ENCODE measurements around the gene PCBP3. TPM values are rescaled to one million over a fixed set of nuclear protein-coding genes. Genes with fewer than 3 reads are reported as not detected.
A peak's percentile ranks its signal among the peaks of the same experiment; 100 is the strongest.
"Not testable (repeated sequence)": the region's sequence is repeated elsewhere in the genome, so short reads cannot be mapped to it uniquely, and the experiment has no call there.

The PCBP3 gene
- total RNA-seq, 1 donor from 2014 or later: not detected

DNA sequence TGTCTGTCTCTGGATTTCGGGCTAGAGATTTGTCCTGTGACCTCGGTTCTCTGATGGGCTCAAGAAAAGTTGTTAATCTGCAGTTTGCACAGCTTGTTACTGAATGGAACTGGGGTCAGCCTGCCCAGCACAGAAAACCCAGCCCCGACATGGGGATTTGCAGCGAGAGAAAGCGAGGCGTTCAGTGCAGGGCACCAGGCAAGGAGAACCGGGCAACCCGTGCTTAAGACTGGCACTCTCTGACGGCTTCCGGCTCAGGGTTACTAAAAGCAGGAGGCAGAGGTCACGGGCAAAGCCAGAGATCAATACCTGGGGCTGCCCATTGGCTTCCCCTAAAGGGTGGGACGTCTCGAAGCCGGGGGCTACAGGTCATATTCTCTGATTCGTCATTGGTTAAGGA lies 308.2 kb downstream of the PCBP3 start:
- no peak for DNase-seq

DNA sequence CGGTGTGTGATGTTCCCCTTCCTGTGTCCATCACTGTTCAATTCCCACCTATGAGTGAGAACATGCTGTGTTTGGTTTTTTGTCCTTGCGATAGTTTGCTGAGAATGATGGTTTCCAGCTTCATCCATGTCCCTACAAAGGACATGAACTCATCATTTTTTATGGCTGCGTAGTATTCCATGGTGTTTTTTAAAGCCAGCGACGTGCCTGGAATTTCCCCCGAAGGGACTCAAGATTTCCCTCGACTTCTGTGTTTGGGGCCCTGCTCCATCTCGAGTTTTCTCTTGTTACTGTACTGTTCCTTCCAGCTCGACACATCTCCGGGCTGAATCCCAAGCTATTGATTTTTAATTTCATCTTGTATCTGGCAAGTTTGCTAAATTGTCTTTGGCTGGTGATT lies 309.0 kb downstream of the PCBP3 start:
- not testable (repeated sequence) for DNase-seq

DNA sequence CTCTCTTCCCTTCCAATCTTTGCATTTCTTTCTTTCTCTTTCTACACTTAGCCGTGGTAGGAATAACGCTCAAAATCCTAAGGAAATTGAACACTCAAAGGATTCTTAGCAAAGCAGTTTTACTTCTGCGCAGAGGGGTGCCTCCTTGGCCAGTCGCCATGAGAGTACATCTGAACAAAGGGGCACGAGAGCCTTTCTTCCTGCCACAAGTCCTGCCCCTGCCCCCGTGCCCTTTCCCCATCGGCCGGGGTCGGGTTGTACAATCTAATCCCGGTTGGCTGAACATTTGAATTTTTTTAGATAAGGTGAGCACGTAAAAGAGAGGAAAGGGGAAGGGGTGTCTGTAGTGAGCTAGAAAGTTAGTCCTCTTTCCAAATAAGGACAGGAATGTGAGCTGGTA lies 309.4 kb downstream of the PCBP3 start:
- DNase-seq: no peak

DNA sequence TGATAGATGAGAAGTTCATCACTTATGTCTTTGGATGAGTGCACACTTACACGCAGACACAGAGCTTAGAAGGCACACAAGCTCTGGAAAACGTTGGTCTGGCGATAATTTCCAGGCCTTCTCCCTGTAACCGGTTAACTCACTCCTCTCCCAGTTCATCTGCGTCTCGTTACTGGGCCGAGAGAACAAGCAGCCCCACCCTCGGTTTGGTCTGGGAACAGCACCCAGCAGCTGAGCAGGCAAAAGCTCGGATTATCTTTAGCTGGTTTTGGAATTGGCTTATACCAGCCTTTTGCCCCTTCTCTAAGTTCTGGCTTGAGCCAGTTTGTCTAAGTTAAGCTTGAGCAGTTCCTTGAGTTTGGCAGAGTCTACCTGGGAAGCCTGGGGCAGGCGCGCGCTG lies 310.7 kb downstream of the PCBP3 start:
- no peak for DNase-seq

DNA sequence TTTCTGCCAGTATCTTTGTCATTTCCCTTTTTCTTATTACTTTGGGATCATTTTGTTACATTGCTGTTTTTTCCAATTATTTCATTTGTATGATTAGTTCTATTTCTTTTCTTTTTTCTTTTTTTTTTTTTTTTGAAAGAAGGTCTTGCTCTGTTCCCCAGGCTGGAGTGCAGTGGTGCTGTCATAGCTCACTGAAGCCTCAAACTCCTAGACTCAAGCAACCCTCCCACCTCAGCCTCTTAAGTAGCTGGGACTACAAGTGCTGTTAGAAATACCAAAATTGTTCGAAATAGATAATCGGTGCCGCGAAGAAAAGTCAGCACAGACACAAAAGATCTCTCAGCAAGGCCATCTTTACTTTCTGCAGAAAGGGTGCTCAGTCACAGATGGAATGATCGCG lies 311.4 kb downstream of the PCBP3 start:
- no peak for DNase-seq

DNA sequence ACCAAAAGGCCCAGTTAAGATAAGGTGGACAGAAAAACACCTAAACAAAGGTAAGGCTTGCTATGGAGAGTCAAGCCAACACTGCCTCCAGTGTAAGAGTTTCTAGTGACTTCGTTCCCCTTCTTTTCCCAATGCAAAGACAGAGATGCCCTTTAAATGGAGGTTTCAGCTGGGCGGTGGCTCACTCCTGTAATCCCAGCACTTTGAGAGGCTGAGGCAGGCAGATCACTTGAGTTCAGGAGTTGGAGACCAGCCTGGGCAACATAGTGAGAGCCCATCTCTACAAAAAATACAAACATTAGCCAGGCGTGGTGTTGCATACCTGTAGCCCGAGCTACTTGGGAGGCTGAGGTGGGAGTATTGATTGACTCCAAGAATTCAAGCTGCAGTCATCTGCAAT lies 314.0 kb downstream of the PCBP3 start:
- DNase-seq: no peak

DNA sequence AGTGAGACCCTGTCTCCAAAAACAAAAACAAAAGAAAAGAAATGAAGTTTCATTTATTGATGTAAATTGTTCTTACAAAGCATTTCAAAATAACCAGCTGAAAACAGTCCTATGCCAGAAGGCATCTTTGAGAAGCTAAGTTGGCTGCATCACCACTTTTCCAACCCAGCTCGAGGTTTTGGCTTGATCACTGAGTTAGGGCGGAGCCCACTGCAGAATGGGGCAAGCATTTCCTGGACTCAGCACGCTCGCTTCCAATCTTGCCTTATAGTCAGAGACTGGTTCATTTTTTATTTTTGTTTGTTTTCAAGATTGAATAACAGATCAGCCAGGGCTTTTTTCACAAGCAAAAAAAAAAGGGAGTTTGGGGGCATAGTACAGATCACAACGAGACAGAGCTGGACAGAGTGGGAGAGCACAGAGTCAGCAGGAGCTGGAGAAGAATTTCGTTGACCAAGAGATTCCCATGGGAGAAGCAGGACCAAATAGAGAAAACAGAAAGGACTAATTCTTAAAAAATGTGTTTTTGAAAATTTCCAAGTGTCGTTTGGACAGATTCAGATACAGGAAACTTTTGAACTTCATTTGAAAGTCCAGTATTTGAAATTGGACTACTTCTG lies 314.6 kb downstream of the PCBP3 start:
- DNase-seq: no peak

DNA sequence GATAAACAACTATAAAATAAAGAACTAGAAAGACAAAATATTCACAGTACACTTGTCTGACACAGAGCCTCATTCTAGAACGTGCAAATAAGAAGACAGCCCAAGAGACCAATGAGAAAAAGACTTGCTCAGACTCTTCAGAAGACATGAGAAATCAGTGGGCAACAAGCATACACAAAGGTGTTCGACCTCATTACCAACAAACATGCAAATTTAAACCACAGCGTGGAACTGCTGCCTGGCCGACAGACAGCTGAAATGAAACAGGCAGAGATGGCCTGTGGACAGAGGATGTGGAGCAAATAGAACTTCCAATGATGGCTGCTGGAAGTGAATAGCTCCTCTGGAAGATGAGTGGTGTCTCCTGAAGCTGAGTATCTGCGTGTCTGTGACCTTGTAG lies 315.7 kb downstream of the PCBP3 start:
- no peak for DNase-seq

DNA sequence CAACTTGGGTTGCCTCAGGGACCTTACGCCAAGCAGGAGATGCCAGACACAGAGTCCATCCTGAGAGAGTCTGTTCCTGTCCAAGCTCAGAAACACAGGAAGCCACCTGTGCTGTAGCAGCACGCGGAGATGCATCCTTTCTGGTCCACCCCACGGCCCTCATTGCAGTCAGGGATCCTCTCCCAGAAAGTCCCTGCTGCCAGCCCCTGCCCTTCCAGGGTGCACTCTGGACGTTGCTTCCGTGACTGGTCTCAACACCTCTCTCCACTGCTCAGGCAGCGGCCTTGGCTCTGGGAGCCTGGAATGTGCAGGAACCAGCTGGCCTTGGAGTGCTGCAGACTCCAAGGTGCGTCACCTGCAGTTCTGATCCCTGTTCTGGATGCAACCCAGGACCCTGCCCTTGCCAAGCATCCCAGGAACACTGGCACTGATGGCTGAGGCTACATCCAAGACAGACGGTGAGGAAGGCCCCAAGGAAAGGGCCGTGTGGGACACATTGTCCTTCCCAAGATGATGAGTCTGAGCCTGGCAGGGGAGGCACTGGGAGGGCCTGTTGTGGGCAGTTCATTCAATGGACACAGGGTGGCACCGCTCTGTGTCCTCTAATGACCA lies 316.4 kb downstream of the PCBP3 start:
- no peak for DNase-seq

DNA sequence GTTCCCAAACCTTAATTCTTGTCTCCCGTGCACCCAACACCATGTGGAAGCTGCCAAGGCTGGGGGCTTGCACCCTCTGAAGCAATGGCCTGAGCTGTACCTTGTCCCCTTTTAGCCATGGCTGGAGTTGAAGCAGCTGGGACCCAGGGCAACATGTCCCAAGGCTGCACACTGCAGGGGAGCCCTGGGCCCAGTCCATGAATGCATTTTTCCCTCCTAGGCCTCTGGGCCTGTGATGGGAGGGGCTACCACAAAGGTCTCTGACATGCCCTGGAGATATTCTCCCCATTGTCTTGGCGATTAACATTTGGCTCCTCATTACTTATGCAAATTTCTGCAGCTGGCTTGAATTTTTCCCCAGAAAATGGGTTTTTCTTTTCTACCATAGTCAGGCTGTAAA lies 317.9 kb downstream of the PCBP3 start:
- DNase-seq: not testable (repeated sequence)

DNA sequence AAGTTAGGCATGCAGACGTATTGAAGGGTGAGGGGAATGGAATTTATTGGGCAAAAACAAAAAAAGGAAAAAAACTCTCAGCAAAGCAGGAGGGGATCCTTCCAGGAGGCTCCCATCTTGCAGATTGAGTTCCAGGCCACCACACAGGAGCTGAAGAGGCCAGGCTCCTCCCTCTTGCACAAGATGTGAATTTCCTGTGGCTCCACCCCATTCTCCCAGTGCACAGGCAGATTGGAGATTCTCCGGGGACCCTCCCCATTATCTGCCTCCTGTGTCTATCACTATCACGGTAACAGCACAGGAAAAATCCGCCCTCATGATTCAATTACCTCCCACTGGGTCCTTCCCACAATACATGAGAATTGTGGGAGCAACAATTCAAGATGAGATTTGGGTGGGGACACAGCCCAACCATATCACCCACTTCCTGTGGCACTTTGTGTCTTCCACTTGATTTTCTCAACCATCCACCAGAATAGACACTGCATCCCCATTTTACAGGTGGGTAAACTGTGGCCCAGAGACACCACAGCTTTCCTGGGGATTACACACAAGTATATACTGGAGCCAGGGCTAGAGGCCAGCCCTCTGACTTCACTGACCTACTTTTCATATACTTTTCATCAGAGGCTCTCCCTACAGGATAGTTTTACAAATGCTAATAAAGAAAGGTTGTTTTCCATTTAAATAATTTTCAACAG lies 319.2 kb downstream of the PCBP3 start:
- DNase-seq: no peak

DNA sequence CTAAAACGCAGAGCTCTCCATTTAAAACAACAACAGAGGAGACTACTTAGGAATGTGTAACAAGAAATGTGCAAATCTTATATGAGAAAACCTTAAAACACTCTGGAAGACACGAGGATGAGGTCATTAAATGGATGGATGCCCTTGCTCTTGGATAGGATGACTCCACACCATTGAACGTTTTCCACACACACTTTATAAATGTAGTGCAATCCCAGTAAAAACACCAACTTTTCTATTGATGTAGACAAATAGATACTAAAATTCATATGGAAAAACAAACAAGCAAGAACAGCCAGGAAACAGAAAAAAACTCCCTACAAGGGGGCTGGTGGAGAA lies 319.7 kb downstream of the PCBP3 start:
- no peak for DNase-seq

DNA sequence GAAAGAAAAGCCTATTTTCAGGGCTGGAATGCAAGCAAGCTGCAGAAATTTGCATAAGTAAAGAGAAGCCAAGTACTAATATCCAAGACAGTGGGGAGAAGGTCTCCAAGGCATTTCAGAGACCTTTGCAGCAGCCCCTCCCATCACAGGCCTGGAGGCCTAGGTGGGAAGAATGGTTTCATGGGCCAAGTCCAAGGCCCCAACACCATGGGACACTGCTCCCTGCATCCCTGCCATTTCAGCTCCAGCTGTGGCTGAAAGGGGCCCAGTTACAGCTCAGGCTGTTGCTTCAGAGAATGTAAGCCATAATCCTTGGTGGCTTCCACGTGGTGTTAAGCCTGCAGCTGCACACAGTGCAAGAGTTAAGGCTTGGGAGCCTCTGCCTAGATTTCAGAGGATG lies 321.1 kb downstream of the PCBP3 start:
- DNase-seq: no peak

DNA sequence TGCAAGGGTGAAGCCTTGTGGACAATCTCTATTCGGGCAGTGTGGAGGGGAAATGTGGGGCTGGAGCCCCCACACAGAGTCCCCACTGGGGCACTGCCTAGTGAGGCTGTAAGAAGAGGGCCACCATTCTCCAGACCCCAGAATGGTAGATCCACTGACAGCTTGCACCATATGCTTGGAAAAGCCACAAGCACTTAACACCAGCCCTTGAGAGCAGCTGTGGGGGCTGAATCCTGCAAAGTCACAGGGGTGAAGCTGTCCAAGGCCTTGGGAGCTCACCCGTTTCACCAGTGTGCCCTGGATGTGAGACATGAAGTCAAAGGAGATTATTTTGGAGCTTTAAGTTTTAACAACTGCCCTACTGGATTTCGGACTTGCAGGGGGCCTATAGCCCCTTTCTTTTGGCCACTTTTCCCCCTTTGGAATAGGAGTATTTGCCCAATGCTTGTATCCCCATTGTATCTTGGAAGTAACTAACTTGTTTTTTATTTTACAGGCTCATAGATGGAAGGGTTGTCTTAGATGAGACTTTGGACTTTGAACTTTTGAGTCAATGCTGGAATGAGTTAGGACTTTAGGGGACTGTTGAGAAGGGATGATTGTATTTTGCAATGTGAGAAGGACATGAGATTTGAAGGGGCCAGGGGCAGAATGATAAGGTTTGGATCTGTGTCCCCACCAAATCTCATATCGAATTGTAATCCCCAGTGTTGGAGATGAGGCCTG lies 321.7 kb downstream of the PCBP3 start:
- no peak for DNase-seq

DNA sequence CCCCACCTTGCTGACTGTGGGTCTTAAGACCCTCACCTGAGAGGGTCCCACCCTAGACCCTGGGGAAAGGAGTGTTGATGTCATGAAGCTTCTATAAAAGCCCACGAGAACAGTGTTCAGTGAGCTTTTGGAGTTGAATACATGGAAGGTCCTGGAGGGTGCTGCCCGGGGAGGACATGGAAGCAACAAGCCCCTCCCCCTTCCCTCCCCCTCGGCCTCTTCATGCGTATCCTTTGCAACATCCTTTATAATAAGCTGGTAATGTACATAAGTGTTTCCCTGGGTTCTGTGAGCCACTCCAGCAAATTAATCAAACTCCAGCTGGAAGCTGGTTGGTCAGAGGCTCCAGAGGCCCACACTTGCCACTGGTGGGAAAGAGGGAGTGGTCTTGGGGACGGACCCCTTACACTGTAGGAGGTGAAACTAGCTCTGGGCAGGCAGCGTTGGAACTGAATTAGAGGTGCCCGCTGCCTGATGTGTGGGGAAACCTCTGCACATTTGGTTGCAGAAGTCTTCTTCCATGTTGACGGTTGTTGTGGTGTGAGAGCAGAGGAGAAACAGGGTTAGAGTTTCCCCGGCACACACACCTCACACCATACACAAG lies 323.4 kb downstream of the PCBP3 start:
- DNase-seq: no peak

DNA sequence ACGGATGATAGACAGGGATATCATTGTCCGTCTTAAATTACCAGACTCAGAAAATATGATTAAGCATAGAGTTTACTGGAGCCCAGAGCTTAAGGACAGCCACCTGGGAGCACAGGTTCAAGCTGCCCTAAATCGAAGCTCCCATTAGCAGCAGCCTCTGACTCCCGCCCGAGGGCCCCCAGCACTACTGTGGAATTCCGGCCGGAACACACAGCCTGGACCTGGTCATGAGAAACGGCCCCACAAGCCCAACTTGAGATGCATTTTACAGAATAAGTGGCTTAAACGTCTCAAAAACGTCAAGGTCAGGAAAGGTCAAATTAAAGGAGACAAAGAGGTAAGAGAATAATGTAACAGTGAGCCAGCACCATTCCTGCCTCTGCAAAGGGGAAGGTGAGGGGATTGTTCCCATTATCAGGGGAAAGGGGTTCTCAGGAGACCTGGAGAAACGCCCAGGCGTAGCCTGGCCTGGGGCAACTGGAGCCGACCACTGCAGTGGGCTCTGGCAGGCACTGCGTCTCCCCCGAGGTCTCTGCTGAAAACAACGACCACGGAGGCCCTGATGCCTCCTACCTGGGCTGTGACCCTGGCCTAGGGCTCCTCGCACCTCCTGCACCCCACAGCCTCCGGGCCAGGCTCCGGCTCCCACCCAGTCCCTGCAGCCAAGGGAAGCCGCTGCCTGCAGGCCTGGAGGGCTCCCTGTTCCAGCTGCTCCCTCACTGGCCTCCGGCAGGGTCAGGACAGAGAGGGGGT lies 326.6 kb downstream of the PCBP3 start:
- DNase-seq: no peak

DNA sequence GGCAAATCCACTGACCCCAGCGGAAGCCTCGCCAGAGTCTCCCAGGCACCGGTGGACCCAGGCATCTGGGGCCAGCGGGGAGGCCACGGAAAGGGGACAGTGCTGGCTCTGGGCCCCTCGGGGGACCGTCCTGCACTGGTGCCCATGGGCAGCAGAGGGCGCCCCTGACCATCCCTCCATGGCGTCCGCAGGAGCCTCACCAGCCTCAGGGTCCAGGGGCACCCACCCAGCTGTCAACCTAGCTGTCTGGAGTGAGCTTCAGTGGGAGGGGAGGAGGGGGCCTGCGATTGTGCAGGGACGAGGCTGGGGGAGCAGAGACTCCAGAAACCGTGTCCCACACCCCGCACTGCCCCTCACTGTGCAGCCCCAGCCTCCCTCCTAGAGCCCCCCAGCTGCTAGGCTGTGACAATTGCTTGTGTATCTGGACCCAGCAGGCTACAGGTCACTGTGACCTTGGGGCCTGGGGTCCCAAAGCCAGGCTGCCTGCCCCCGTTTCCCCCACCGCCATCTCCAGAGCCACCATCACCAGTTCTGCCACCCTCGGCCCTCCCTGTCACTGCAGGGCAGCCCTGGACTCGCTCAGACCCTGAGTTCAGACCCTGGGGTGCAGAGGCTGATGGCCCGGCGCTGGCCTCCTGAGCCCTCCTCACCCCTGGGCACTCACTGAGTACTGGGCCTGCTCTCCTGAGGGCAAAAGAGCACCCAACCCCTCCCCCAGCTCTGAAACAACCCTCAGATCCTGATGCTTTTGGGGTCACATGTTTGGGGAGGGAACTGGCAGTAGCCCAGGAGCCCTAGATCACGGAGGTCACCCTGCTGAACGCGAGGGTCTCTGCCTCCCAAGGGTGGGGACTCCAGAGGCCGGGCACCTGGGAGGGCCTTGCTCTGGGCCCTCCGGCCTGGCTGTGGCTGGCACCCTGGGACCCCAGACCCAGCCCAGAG lies 327.4 kb downstream of the PCBP3 start:
- DNase-seq: peak; percentile 59

DNA sequence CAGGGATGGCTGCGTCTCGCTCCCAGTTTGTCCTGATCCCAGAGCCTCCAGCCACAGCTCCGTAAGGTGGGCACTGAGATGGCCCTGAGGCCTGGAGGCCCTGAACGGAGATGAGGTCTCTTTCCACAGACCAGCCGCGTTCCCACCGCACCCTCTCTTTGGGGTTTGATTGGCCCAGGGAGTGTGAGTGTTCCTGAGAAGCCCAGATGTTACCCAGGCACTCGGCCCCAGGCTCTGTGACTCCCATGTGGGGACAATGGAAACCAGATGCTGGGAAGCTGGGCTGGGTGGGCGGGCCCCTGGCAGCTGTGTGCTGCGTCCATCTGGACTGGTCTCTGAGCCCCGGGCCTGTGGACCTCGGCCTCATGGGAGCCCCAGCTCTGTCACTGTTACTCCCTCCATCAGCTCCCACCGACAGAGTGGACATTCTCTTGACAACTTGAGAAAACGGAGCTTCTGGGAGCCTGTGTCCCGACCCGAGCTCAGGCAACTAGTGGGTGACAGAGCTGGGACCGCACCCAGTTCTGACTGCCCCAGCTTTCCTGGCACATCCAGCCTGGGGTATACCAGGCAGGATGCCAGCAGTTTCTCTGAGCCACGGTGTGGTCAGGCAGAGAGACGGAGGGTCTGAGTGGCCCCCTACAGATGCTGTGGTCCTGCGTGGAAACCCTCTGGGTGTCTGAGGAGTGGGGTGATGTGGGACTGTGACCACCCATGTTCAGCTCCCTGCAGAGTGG lies 328.3 kb downstream of the PCBP3 start:
- DNase-seq: no peak

DNA sequence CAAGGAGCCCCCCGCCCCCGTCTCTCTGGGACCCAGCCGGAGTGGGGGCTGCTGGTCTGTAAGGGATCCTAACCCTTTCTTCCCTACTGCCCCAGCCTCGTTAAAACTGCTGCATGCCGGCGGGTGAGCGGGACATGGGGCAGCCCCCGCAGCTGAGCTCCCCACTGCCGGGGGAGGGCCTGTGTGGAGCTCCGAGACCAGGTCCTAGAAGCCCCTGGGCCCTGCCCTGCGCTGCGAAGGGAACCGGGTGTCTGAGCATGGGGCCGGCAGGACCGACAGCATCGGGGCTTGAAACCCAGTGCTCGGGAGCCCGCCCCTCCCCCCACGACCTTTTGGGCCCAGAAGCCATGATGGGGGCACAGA lies 328.8 kb downstream of the PCBP3 start:
- DNase-seq: no peak

DNA sequence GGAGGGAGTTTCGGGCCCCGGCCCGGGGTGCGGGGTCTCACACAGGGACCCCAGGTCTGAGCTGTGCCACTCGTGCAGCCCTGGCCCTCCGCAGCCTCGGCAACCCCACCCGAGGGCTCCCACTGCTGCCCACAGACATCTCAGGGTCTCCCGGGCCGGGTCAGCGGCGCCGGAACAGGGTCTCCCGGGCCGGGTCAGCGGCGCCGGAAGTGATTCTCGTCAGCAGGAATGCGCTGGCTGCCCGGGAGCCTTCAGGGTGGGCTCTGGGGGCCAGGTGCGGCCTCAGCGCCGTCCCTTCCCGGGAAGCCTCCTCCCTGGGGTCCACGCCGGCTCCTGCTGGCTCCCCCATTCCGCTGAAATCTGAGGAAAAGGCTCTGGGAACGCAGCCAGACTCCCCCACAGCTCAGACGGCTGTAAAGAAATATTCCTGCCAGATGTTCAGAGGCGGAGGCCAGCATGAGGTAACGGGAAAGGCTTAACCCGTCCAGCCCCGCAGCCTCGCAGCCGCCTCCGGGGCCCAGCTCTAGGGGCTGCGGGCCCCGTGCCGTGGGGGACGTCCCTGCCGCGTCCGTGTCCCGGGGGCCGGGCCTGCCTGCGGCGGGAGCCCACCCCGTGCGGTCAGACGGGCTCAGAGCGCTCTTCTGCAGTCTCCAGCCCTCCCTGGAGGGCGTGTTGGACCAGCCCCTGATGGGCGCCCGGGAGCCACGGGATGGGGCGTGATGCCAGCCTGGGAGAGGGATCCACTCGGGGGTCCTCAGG lies 329.4 kb downstream of the PCBP3 start:
- DNase-seq: peak; percentile 42
